GM12872 (cell line): ENCODE measurements around the gene LRP1-AS.

Experiments used
- CTCF ChIP-seq: IDR thresholded peaks from 3 replicates; pipeline ENCODE4 v1.5.1; 2011; ENCODE audit warnings: low read depth, mild to moderate bottlenecking, low read length, moderate library complexity; ENCODE audit not compliant: insufficient read depth

LRP1-AS gene

GRCh38 chr12:57153415-57153997 lies 6.1 kb upstream of the LRP1-AS start:
- no peak for TF ChIP-seq CTCF

- TF ChIP-seq CTCF: no peak
Observed at GRCh38 chr12:57152639-57153038, 5.2 kb upstream of the LRP1-AS start.

- TF ChIP-seq CTCF: no peak
Observed at GRCh38 chr12:57151741-57152630, 4.6 kb upstream of the LRP1-AS start.

- no peak for TF ChIP-seq CTCF
Observed at GRCh38 chr12:57150400-57151000, 3.1 kb upstream of the LRP1-AS start.

- no peak for TF ChIP-seq CTCF
Observed at GRCh38 chr12:57149245-57149900, 2.0 kb upstream of the LRP1-AS start.

- TF ChIP-seq CTCF: no peak
Observed at GRCh38 chr12:57148469-57149244, 1.2 kb upstream of the LRP1-AS start.
